Measurements from ENCODE around the gene UBE2O.

- TF ChIP-seq CTCF (IDR thresholded peaks at IDR 0.05): no peak
- TF ChIP-seq POLR2A (IDR thresholded peaks at IDR 0.05): no peak
Observed at GRCh38 chr17:76422406-76422805, 30.5 kb downstream of the UBE2O start.

Data from body of pancreas (tissue), 4 donors.